Measurements from ENCODE around the gene CCDC183.

Gene CCDC183

DNA sequence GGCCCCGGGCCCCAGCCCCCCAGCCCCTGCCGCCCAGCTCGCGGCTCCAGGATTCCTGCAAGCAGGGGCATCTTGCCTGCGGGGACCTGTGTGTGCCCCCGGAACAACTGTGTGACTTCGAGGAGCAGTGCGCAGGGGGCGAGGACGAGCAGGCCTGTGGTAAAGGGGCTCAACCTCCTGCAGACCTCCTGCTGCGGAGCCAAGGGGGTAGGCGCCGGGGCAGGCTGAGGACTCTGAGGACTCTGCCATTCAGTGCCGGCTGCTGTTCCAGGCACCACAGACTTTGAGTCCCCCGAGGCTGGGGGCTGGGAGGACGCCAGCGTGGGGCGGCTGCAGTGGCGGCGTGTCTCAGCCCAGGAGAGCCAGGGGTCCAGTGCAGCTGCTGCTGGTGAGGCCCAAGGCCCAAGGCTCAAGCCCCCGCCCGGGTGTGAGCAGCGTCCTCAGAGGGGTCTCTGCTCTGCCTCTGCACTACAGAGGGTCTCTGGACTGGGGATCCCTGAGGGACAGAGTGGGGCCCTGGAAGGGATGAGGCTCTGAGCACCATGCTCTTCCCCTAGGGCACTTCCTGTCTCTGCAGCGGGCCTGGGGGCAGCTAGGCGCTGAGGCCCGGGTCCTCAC lies 59.4 kb downstream of the CCDC183 start:
- peaks cover 12% of the 10 kb centered on the region for H3K4me1 ChIP-seq (ENCODE audit: control insufficient read depth, insufficient read depth, low read length, unreplicated experiment)

DNA sequence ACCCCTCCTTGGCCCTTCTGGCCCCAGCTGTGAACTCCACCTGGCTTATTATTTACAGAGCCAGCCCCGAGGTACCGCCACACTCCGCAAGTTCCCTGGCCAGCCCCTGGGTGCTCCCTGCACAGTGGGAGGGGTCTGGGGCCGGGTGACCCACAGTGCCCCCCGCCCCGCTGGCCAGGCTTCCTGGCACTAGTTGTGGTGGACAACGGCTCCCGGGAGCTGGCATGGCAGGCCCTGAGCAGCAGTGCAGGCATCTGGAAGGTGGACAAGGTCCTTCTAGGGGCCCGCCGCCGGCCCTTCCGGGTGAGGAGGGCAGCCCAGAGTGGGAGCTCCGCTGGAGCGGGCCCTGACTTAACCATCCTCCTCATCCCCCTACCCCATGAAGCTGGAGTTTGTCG lies 59.9 kb downstream of the CCDC183 start:
- Histone ChIP-seq H2AFZ (ENCODE audit: low read length, unreplicated experiment) (no peak overlapping the region), H3K27me3 (ENCODE audit: insufficient read depth, low read length) (no peaks in the 10 kb centered on the region), H3K4me1 (ENCODE audit: control insufficient read depth, insufficient read depth, low read length, unreplicated experiment) (peaks cover 12% of the 10 kb centered on the region), H3K4me3 (ENCODE audit: low read depth, low read length) (no peak overlapping the region), H3K36me3 (ENCODE audit: insufficient read depth, low read length) (no peaks in the 10 kb centered on the region), H3K79me2 (ENCODE audit: control insufficient read depth, insufficient read depth, low read length, unreplicated experiment) (no peaks in the 10 kb centered on the region), H3K27ac (ENCODE audit: low read depth, low read length) (no peak overlapping the region)

More for the DNA sequence above, 59.4 kb downstream of the CCDC183 start:
- Histone ChIP-seq H3K27me3 (ENCODE audit: insufficient read depth, low read length) (no peaks in the 10 kb centered on the region), H3K79me2 (ENCODE audit: control insufficient read depth, insufficient read depth, low read length, unreplicated experiment) (no peaks in the 10 kb centered on the region), H3K27ac (ENCODE audit: low read depth, low read length) (no peak overlapping the region), H3K4me3 (ENCODE audit: low read depth, low read length) (no peak overlapping the region), H2AFZ (ENCODE audit: low read length, unreplicated experiment) (no peak overlapping the region), H3K36me3 (ENCODE audit: insufficient read depth, low read length) (no peaks in the 10 kb centered on the region)

DNA sequence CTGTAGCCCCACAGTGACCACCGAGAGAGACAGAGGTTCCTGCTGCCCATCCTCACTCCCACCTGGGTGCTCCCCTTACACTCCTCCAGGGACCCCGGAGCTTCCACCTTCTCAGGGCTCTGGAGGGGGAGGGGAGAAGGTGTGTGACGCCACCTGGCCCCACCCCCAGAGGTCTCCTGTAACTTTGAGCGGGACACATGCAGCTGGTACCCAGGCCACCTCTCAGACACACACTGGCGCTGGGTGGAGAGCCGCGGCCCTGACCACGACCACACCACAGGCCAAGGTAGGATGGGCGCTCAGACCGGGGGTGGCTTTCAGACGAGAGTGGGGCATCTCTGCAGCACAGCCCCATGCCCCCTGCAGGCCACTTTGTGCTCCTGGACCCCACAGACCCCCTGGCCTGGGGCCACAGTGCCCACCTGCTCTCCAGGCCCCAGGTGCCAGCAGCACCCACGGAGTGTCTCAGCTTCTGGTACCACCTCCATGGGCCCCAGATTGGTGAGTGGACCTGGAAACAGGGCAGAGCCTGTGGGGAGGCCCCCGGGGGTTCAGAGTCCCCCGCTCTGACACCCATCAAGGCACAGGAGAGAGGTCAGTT lies 60.5 kb downstream of the CCDC183 start:
- H3K4me1 ChIP-seq (ENCODE audit: control insufficient read depth, insufficient read depth, low read length, unreplicated experiment), result peaks cover 12% of the 10 kb centered on the region
- no peaks in the 10 kb centered on the region for H3K27me3 ChIP-seq (ENCODE audit: insufficient read depth, low read length)
- no peak overlapping the region for H3K27ac ChIP-seq (ENCODE audit: low read depth, low read length)
- H3K79me2 ChIP-seq (ENCODE audit: control insufficient read depth, insufficient read depth, low read length, unreplicated experiment), result no peaks in the 10 kb centered on the region
- H3K36me3 ChIP-seq (ENCODE audit: insufficient read depth, low read length), result no peaks in the 10 kb centered on the region
- H2AFZ ChIP-seq (ENCODE audit: low read length, unreplicated experiment), result no peak overlapping the region
- H3K4me3 ChIP-seq (ENCODE audit: low read depth, low read length), result no peak overlapping the region

DNA sequence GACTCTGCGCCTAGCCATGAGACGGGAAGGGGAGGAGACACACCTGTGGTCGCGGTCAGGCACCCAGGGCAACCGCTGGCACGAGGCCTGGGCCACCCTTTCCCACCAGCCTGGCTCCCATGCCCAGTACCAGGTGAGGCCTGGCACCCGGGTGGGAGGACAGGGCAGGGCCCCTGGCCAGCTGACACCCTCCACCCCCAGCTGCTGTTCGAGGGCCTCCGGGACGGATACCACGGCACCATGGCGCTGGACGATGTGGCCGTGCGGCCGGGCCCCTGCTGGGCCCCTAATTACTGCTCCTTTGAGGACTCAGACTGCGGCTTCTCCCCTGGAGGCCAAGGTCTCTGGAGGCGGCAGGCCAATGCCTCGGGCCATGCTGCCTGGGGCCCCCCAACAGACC lies 61.0 kb downstream of the CCDC183 start:
- Histone ChIP-seq H3K36me3 (ENCODE audit: insufficient read depth, low read length) (peaks cover 2% of the 10 kb centered on the region; the same call in 1 of the 2 replicates), H3K27me3 (ENCODE audit: insufficient read depth, low read length) (no peaks in the 10 kb centered on the region), H3K79me2 (ENCODE audit: control insufficient read depth, insufficient read depth, low read length, unreplicated experiment) (no peaks in the 10 kb centered on the region), H3K27ac (ENCODE audit: low read depth, low read length) (no peak overlapping the region), H2AFZ (ENCODE audit: low read length, unreplicated experiment) (no peak overlapping the region), H3K4me3 (ENCODE audit: low read depth, low read length) (no peak overlapping the region), H3K4me1 (ENCODE audit: control insufficient read depth, insufficient read depth, low read length, unreplicated experiment) (peaks cover 12% of the 10 kb centered on the region)
